HepG2 (cell line): ENCODE data around the gene NDUFA13. TPM values are rescaled to one million over a fixed set of nuclear protein-coding genes. Genes with fewer than 3 reads are reported as not detected.
A peak's percentile ranks its signal among the peaks of the same experiment; 100 is the strongest.

Experiments
- ATAC-seq: fragments of 200-7000 bp; cut with Tn5 transposase; 3 replicates; pipeline ENCODE4 v1.9.1; 2020; ENCODE audit warnings: mild to moderate bottlenecking, moderate library complexity
- BruUV-seq: library from RNA; stranded (reverse); fragments of 400-500 nt; replicated peaks from 2 replicates; lab custom pipeline; 2021; lab: Mats Ljungman, UMichigan
- CTCF ChIA-PET: fragments of 300-600 bp; formaldehyde crosslinking; extraction: SDS; loops from one replicate; lab custom pipeline; 2021; ENCODE audit warnings: low total read pairs, inconsistent platforms, low intra/inter-chr PET ratio; lab: Yijun Ruan, JAX
- POLR2A ChIA-PET: fragments of 350-600 bp; sonication (Branson Sonifier 250); formaldehyde crosslinking; loops from one replicate; lab custom pipeline; 2020; ENCODE audit warnings: antibody characterized with exemption, inconsistent platforms; lab: Yijun Ruan, JAX
- DNase-seq: peaks from one replicate; pipeline ENCODE4 v3.0.0-alpha.2; 2015; ENCODE audit warnings: low spot score
- FAIRE-seq: peaks from 3 replicates; lab custom pipeline; 2011; peaks lifted over from hg19 to GRCh38; lab: Jason Lieb, UNC
- H2AFZ ChIP-seq: one replicate; pipeline ENCODE4 v1.6.1; 2011; ENCODE audit warnings: low read length, inconsistent platforms
- H3K27ac ChIP-seq: fragments of 300-600 bp; 3 replicates; pipeline ENCODE4 v1.8.0; 2011; ENCODE audit warnings: mixed run types, mild to moderate bottlenecking, mixed read lengths, low read length, inconsistent platforms; ENCODE audit not compliant: insufficient read depth; ENCODE audit errors: extremely low read length
- H3K27me3 ChIP-seq, 2 experiments: fragments of 200-600 bp in 1 of 2; 2 replicates in 1 of 2; 3 replicates in 1 of 2; pipeline versions ENCODE4 v1.6.0 to v1.8.0; 2011; ENCODE audit warnings: low read length in 2 of 2, mild to moderate bottlenecking in 2 of 2, moderate library complexity in 2 of 2, inconsistent platforms in 1 of 2; ENCODE audit not compliant: insufficient read depth in 2 of 2, control insufficient read depth in 1 of 2
- H3K36me3 ChIP-seq, 2 experiments: fragments of 200-600 bp in 1 of 2; replicated peaks in 1 of 2; 2 replicates in 1 of 2; 3 replicates in 1 of 2; pipeline versions ENCODE4 v1.5.1 to v1.8.0; 2011; ENCODE audit warnings: low read length in 2 of 2, inconsistent platforms in 1 of 2; ENCODE audit not compliant: insufficient read depth in 2 of 2, control insufficient read depth in 1 of 2
- H3K4me1 ChIP-seq: 2 replicates; pipeline ENCODE4 v1.5.1; 2012; ENCODE audit warnings: low read length, inconsistent platforms; ENCODE audit not compliant: insufficient read depth
- H3K4me2 ChIP-seq: 2 replicates; pipeline ENCODE4 v1.6.0; 2011; ENCODE audit warnings: low read depth, low read length, inconsistent platforms
- H3K4me3 ChIP-seq, 3 experiments: fragments of 200-600 bp in 1 of 3; sonication (generic), shearing (Covaris generic) in 1 of 3; replicated peaks in 1 of 3; 2 replicates each; pipeline ENCODE4 v1.5.1; 2011 to 2016; ENCODE audit warnings: low read length in 3 of 3, inconsistent platforms in 2 of 3, low read depth in 2 of 3, mild to moderate bottlenecking in 2 of 3, control low read depth in 1 of 3, mixed read lengths in 1 of 3; ENCODE audit not compliant: insufficient read depth in 1 of 3
- H3K79me2 ChIP-seq: one replicate; pipeline ENCODE4 v1.6.1; 2011; ENCODE audit warnings: low read length, inconsistent platforms; ENCODE audit not compliant: insufficient read depth
- H3K9ac ChIP-seq: 2 replicates; pipeline ENCODE4 v1.6.0; 2011; ENCODE audit warnings: mild to moderate bottlenecking, low read depth, low read length, inconsistent platforms; ENCODE audit not compliant: insufficient read depth
- H3K9me3 ChIP-seq: 2 replicates; pipeline ENCODE4 v1.5.1; 2012; ENCODE audit warnings: mild to moderate bottlenecking, low read length
- H4K20me1 ChIP-seq: 2 replicates; pipeline ENCODE4 v1.6.0; 2011; ENCODE audit warnings: inconsistent platforms, mild to moderate bottlenecking, low read length, moderate library complexity; ENCODE audit not compliant: insufficient read depth
- ATF3 ChIP-seq: sonication (generic); formaldehyde crosslinking; IDR thresholded peaks from 2 replicates; pipeline ENCODE4 v1.4.0; 2020; ENCODE audit warnings: missing genetic modification reagents
- FOSL2 ChIP-seq: sonication (generic); formaldehyde crosslinking; IDR thresholded peaks from 2 replicates; pipeline ENCODE4 v1.4.0; 2020; ENCODE audit warnings: missing genetic modification reagents
- NR2F1 ChIP-seq, 2 experiments: fragments of 450-650 bp in 1 of 2; formaldehyde crosslinking in 1 of 2; IDR thresholded peaks; 2 replicates each; pipeline versions ENCODE4 v1.5.0 to v1.6.1; 2016 to 2020; ENCODE audit warnings: mild to moderate bottlenecking in 1 of 2, missing compliant biosample characterization in 1 of 2, missing genetic modification reagents in 1 of 2, moderate library complexity in 1 of 2
- RBM22 ChIP-seq: fragments of 200-400 bp; formaldehyde crosslinking; optimal IDR thresholded peaks from 2 replicates; pipeline ENCODE3; 2017; ENCODE audit warnings: mild to moderate bottlenecking, low read length, moderate library complexity
- WGBS: methylation state at CpG from one replicate; pipeline ENCODE4 v1.1.6; 2017; ENCODE audit warnings: low lambda C conversion rate; 5-methylcytosine and 5-hydroxymethylcytosine counted together
- in situ Hi-C: cut with HindIII; loops from 2 replicates; pipeline ENCODE4 v1.10.0; 2017; ENCODE audit warnings: low pct_unique_long_range_greater_than_20kb; ENCODE audit not compliant: extremely low pct_ligation_motif_present
- intact Hi-C: fragments of 100-400 bp; cut with micrococcal nuclease; formaldehyde crosslinking; loops from one replicate; pipeline ENCODE4 v1.10.0; 2022; ENCODE audit not compliant: unreplicated experiment
- polyA plus RNA-seq, 8 experiments: library from polyadenylated mRNA; depleted of rRNA in 3 of 8; stranded (reverse) in 7 of 8; unstranded in 1 of 8; fragments of >200 nt; fragmentation: Illumina TruSeq in 4 of 8; extraction: Trizol in 4 of 8; gene quantifications; 2 replicates each; pipeline versions ENCODE4 v1.2.1 to v1.2.3, GENCODE V29; 2011 to 2016; ENCODE audit warnings: low read depth in 4 of 8, missing spikeins in 1 of 8, mixed read lengths in 1 of 8; ENCODE audit not compliant: insufficient read depth in 1 of 8
- total RNA-seq, 5 experiments: library from RNA; depleted of rRNA; stranded (reverse); fragments of >200 nt; fragmentation: Illumina TruSeq; extraction: Trizol; gene quantifications; 2 replicates each; pipeline ENCODE4 v1.2.3, GENCODE V29; 2016; ENCODE audit warnings: low read depth in 1 of 5
- TF ChIP-seq, protein P1 (sequence below): sonication (generic); formaldehyde crosslinking; IDR thresholded peaks from 2 replicates; pipeline ENCODE4 v1.4.0; 2020; ENCODE audit warnings: missing genetic modification reagents, mild to moderate bottlenecking, borderline replicate concordance
- TF ChIP-seq, protein P2 (sequence below): sonication (generic); formaldehyde crosslinking; IDR thresholded peaks from 2 replicates; pipeline ENCODE4; 2020; ENCODE audit warnings: missing genetic modification reagents, mild to moderate bottlenecking, borderline replicate concordance

Gene NDUFA13
- total and polyA plus RNA-seq, 2 of the 13 experiments (the other 11 are each of a cell fraction or from before 2014, with no cell fraction given), result 337 to 366 TPM

- in situ Hi-C loops, result loop anchor here (25.0 kb wide), 1 partner anchor 996 kb away; the partner anchor contains the start of gene ZNF737
- Histone ChIP-seq H3K27ac (no peak overlapping the region), H3K4me2 (no peak overlapping the region), H3K36me3 (no peaks in the 10 kb centered on the region), H3K9ac (no peak overlapping the region), H4K20me1 (no peaks in the 10 kb centered on the region), H3K79me2 (no peaks in the 10 kb centered on the region), H3K9me3 (no peaks in the 10 kb centered on the region), H3K27me3 (peaks cover 3% of the 10 kb centered on the region in 2 experiments; a peak in 2 of 5 replicates), H3K4me3 (no peak overlapping the region), H2AFZ (no peak overlapping the region), H3K4me1 (peaks cover 24% of the 10 kb centered on the region)
- DNase-seq, result no peak
- ATAC-seq, result peak; percentile 52
- no peak for FAIRE-seq
- ChIA-PET POLR2A (no interaction called here), CTCF (no interaction called here)
- no TSS peak for BruUV-seq
- WGBS, result 9% methylated on average over 7 of the region's 7 CpGs
- intact Hi-C loops, result no loop called here
- 0 out of 2 replicates have a peak, but pooled peaks have one; percentile 24 for TF ChIP-seq ATF3 (CRISPR knock-in tag)
- TF ChIP-seq RBM22, result no peak
- TF ChIP-seq FOSL2 (CRISPR knock-in tag), result 0 out of 2 replicates have a peak, but pooled peaks have one; percentile 11
- TF ChIP-seq, protein P1, sequence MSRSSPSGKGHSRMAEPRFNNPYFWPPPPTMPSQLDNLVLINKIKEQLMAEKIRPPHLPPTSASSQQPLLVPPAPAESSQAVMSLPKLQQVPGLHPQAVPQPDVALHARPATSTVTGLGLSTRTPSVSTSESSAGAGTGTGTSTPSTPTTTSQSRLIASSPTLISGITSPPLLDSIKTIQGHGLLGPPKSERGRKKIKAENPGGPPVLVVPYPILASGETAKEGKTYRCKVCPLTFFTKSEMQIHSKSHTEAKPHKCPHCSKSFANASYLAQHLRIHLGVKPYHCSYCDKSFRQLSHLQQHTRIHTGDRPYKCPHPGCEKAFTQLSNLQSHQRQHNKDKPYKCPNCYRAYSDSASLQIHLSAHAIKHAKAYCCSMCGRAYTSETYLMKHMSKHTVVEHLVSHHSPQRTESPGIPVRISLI (CRISPR knock-in tag), result peak; percentile 23; the same call in 1 of the 2 replicates
- TF ChIP-seq NR2F1 (CRISPR knock-in tag; IDR thresholded peaks at IDR 0.05), result 0 out of 4 replicates have a peak, but pooled peaks of 1 of the 2 experiments have one; percentile 25
- TF ChIP-seq, protein P2, sequence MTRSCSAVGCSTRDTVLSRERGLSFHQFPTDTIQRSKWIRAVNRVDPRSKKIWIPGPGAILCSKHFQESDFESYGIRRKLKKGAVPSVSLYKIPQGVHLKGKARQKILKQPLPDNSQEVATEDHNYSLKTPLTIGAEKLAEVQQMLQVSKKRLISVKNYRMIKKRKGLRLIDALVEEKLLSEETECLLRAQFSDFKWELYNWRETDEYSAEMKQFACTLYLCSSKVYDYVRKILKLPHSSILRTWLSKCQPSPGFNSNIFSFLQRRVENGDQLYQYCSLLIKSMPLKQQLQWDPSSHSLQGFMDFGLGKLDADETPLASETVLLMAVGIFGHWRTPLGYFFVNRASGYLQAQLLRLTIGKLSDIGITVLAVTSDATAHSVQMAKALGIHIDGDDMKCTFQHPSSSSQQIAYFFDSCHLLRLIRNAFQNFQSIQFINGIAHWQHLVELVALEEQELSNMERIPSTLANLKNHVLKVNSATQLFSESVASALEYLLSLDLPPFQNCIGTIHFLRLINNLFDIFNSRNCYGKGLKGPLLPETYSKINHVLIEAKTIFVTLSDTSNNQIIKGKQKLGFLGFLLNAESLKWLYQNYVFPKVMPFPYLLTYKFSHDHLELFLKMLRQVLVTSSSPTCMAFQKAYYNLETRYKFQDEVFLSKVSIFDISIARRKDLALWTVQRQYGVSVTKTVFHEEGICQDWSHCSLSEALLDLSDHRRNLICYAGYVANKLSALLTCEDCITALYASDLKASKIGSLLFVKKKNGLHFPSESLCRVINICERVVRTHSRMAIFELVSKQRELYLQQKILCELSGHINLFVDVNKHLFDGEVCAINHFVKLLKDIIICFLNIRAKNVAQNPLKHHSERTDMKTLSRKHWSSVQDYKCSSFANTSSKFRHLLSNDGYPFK (CRISPR knock-in tag), result no peak
These were observed 50.3 kb downstream of the NDUFA13 start for GRCh38 chr19:19566306-19566705.
